ENCODE results near the gene HID1. TPM values are rescaled to one million over a fixed set of nuclear protein-coding genes. Genes with fewer than 3 reads are reported as not detected.
"Not testable (repeated sequence)": the region's sequence is repeated elsewhere in the genome, so short reads cannot be mapped to it uniquely, and the experiment has no call there.

Gene HID1, protein sequence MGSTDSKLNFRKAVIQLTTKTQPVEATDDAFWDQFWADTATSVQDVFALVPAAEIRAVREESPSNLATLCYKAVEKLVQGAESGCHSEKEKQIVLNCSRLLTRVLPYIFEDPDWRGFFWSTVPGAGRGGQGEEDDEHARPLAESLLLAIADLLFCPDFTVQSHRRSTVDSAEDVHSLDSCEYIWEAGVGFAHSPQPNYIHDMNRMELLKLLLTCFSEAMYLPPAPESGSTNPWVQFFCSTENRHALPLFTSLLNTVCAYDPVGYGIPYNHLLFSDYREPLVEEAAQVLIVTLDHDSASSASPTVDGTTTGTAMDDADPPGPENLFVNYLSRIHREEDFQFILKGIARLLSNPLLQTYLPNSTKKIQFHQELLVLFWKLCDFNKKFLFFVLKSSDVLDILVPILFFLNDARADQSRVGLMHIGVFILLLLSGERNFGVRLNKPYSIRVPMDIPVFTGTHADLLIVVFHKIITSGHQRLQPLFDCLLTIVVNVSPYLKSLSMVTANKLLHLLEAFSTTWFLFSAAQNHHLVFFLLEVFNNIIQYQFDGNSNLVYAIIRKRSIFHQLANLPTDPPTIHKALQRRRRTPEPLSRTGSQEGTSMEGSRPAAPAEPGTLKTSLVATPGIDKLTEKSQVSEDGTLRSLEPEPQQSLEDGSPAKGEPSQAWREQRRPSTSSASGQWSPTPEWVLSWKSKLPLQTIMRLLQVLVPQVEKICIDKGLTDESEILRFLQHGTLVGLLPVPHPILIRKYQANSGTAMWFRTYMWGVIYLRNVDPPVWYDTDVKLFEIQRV
- 10 to 100 TPM in 3 of 12 donors, 1 to 10 TPM in 8, not detected in 1; 4.1 to 16.4 (median 7.0) TPM for polyA plus RNA-seq (ENCODE audit: insufficient read length in 12 of 12)
- long read RNA-seq, donor 1, partial matches to known transcripts, result 7 of 7 reads
- long read RNA-seq, donor 1, other reads (novel, unspliced or antisense), result 0 of 7 reads
- long read RNA-seq, donor 2, partial matches to known transcripts, result 0 of 1 reads
- long read RNA-seq, donor 2, other reads (novel, unspliced or antisense), result 0 of 1 reads
- long read RNA-seq, donor 3, result 0 reads
- long read RNA-seq, donor 4, result 0 reads
- long read RNA-seq, donor 5, partial matches to known transcripts, result 0 of 1 reads
- long read RNA-seq, donor 5, other reads (novel, unspliced or antisense), result 0 of 1 reads
- long read RNA-seq, donor 6, partial matches to known transcripts, result 0 of 1 reads
- long read RNA-seq, donor 6, other reads (novel, unspliced or antisense), result 0 of 1 reads
- long read RNA-seq, donor 7, result 0 reads
- long read RNA-seq, donor 8, result 0 reads
- long read RNA-seq, donor 9, partial matches to known transcripts, result 0 of 1 reads
- long read RNA-seq, donor 9, other reads (novel, unspliced or antisense), result 0 of 1 reads
- long read RNA-seq, donor 10, partial matches to known transcripts, result 0 of 2 reads
- long read RNA-seq, donor 10, other reads (novel, unspliced or antisense), result 0 of 2 reads
- long read RNA-seq, donor 11, partial matches to known transcripts, result 0 of 1 reads
- long read RNA-seq, donor 11, other reads (novel, unspliced or antisense), result 0 of 1 reads

DNA sequence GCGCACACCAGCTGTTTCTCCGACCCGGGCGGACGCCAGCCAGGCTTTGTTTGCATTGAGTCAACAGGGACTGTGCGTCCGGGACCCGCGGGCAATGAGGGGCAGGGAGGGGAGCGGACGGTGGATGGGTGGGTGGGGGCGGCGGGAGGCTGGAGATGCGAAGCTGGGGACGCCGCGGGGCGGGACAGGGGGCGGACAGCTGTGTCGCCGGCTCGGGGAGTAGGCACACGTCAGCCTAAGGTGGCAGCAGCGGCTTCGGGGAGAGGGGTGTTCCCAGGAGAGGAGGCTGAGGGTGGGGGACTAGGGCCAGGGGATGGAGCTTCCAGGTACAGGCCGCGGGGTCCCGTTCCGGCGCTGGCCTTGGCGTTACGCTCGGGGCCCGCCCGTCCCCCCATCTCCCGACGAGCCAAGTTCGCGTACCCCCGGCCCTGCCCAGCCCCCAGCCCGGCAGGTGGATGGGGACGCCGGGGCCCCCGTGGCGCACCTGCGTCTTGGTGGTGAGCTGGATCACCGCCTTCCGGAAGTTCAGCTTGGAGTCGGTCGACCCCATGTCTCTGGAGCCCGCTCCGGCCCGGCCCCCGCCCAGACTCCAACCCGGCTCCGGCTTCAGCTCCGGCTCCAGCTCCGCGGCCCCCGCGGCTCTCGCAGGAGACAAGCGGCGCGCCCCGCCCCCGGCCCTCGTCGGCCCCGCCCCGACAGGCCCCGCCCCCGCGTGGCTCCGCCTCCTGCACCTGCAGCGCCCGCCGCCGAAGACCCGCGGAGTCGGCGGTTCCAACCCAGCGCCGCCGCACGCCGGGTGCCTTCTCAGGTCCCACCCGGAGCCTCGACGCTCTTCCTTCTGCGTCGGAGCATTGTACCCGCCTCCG lies at the start of gene HID1:
Gene HID1, minus strand, starts transcription at position 653 of the 866 bp plus-strand sequence. Its CDS starts 103 bp downstream, at position 550.
- DNase-seq, result no peak

DNA sequence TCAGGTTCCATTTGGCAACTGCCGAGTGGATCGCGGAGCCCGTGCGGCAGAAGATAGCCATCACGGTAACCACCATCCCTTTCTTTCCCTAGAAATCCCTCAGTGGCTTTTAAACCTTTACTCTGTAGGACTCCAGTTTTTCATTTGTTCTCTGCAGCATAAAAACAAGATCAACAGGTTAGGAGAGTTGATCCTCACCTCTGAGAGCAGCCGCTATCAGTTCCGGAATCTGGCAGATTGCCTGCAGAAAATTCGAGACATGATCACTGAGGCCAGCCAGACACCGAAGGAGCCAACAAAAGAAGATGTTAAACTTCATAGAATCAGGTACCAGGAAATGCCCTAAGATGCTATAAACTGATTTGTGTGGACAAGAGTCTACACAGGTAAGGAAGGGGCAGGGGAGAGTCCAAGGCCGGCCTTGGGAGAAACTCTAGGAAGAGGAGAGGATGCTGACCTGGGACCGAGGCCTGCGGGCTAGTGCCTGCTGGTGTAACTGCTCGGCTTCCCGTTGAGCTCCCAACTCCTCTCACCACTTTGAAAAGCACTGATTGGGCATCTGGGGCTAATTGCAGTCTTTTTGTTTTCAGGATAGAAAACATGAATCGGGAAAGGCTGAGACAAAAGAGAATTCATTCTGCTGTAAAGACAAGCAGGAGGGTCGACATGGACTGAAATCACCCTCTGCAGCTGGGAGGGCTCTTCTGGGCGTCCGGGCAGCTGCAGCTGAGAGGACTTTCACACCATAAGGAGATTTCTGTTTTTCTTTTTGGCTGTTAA lies 48.0 kb upstream of the HID1 start:
- no peak for DNase-seq

DNA sequence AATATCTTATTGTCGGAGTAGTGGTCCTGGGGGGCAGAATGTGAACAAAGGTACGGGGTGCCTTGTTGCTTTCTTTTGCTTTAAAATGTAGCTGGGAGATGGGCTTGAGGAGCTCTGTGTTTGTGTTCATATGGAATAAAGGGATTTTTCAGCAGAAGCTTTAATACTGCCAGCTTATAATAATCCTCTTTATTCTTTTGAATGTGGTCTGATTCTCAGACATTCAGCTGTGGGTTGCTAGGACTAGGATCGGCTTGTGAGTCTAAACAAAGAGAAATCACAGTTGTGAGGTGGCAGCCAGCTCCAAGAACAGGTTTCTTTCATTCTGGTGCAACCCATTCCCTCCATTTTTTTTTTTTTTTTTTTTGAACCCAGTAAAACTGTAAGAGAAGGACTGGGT lies 47.2 kb upstream of the HID1 start:
- DNase-seq, result no peak

DNA sequence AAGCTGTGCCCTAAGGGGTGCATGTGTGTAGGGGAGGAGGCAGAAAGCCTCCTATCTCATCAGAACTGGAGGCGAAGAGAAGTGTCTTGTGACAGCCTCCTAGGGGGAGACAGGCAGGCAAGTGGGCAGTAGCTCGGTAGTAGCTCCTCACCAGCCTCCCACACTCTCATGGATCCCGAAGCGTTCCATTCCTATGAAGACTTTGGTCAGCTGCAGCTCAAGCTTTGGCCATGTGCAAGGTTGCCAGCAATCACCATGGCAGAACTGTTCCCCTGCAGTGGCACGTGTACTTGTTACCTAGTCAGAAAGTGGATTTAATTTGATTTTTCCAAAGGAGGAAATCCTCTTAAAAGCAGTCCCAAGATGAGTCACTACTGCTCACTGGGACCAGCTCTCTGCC lies 46.6 kb upstream of the HID1 start:
- DNase-seq, result no peak

- DNase-seq, result no peak
These were observed 40.6 kb upstream of the HID1 start for GRCh38 chr17:75013092-75013559.

DNA sequence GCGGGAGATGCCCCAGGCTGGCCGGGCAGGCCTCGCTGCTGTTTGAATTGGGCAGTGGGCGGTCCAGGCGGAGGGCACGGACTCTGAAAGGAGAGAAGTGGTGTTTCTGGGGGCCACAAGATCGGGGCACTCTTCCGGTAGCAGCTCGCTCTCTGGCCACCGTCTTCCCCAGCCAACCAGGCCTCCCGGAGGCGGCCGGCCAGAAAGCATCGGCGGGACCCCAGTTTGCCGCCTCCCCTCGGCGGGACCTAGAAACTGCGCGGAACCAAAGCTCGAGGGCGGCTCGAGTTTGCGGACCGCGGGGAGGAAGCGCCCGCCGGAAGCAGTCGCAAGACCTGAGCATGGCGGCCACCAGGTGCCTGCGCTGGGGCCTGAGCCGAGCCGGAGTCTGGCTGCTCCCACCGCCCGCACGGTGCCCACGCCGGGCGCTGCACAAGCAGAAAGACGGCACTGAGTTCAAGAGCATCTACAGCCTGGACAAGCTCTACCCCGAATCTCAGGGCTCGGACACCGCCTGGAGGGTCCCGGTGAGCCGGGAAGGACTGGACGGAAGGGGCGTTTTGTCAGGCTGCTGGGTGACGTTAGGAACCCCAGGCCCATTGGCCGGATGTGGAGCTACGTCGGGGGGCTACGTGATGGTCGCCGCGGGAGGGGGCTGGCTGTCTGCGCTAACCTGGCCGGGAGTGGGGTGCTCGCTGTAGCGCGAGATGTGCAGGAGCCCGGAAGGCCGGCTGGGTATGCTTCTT lies 40.0 kb upstream of the HID1 start, which contains the start of gene MRPL58:
Gene MRPL58, plus strand, starts transcription at position 325 of the 746 bp plus-strand sequence. Its CDS starts 17 bp downstream, at position 342.
- DNase-seq, result peak; percentile 85

- DNase-seq, result no peak
These were observed 39.5 kb upstream of the HID1 start for GRCh38 chr17:75012096-75012345.

GRCh38 chr17:75011401-75012095 lies 39.0 kb upstream of the HID1 start:
- peak; percentile 76 for DNase-seq

DNA sequence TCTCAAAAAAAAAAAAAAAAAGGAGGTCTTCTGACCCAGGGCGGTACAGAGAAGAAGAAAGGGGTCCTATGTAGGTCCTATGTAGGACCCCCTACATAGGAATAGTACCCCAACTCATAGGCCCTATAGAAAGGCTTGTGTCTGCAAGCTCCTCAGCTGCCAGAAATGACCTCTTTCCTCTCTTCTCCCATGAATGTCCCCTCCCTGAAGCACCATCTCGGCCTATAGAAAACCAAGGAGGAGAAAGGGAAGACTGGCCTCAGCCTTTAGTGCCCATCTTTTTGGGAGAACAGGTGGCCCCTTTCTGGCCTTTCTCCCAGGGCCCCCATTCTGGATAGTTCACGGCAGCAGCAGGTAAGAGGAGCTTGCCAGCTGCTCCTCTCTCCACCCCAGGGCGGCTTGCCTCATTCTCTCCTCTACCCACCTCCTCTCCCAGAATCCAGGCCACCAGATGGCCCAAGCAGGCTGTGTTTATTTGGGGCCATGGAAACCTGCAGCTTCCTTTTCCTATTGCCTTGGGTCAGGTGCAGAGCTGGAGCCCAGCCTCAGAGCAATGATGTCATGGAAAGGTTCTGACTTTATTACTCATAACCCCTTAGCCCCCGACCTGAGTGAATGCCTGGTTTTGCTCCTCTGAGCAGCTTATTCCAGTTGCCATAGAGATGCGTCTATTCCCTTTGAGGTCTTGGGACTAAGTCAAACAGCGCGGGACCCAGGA lies 38.3 kb upstream of the HID1 start:
- peak; percentile 72 for DNase-seq

DNA sequence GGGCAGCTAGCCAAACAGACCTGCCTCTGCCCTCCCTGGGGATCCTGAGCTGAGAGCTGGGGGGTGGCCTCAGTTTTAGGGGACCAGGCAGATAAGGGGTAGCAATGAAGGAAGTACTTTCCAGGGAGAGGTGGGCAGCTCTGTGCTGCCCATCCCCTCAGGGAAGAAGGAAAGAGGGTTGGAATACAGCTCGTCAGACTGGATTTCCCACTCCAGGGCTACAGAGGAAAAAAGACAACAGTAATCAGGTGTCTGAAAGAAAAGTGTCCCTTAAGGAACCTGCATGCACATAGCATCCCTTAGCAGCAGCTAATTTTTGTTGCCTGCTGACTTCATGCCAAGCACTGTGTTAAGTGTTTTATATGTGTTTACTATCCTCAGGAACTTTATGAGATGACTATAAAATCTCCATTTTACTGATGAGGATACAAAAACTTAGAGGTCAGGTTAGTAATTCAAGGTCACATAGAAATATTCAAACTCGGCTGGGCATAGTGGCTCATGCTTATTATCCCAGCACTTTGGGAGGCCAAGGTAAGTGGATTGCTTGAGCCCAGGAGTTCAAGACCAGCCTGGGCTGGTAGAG lies 36.7 kb upstream of the HID1 start:
- DNase-seq, result no peak

GRCh38 chr17:75008373-75008772 lies 35.8 kb upstream of the HID1 start:
- no peak for DNase-seq

- no peak for DNase-seq
These were observed 34.1 kb upstream of the HID1 start for GRCh38 chr17:75006653-75007052.

- not testable (repeated sequence) for DNase-seq
These were observed 33.5 kb upstream of the HID1 start for GRCh38 chr17:75006084-75006483.

DNA sequence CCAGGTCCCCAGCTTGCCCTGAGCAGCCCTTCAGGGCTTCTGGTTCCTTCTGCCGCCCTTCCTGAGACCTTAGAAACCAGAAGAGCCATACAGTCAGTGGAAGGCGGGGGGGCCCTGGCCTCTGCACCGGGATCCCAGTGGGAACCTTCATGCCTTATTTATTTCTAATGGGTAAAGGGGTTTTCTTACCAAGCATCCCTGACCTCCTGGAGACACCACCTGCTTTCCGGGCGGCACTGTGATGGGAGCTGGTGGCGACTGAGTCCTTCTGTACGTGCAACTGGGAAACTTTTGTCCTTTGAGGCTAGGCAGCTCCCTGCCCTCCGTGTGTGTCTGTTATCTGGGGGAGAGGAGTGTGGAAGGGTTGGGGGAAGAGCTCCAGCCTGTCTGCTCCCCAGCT lies 32.7 kb upstream of the HID1 start:
- no peak for DNase-seq

DNA sequence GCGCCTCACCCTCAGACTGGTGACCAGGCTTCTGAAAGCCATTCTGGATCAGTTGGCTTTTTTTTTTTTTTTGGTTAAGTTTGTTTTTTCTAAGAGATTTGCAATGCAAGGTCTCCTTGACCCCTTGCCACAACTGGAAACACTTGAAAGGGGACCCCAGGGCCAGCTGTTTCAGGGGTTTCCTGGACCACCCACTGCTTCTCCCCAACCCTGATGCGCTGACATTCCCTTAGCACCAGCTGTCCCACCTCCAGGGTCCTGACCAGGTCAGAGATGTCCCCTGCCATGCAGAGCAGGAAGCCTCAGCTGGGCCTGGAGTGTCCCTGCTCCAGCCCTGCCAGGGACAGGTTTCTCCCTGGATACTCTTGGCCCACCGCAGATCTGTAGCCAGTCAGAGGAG lies 31.8 kb upstream of the HID1 start:
- no peak for DNase-seq

GRCh38 chr17:75003957-75004355 lies 31.4 kb upstream of the HID1 start:
- no peak for DNase-seq

Data from muscle of arm (tissue), 14 donors.